HepG2 (cell line): ENCODE data around the gene C2orf80. TPM values are rescaled to one million over a fixed set of nuclear protein-coding genes. Genes with fewer than 3 reads are reported as not detected.

Source experiments
- FOXK1 ChIP-seq: sonication (generic); formaldehyde crosslinking; IDR thresholded peaks from 2 replicates; pipeline ENCODE4 v1.4.0; 2020; ENCODE audit warnings: low read depth, missing genetic modification reagents, borderline replicate concordance
- MLX ChIP-seq: IDR thresholded peaks from 2 replicates; pipeline ENCODE4 v1.6.1; 2016
- NCOA5 ChIP-seq: sonication (generic); formaldehyde crosslinking; IDR thresholded peaks from 2 replicates; pipeline ENCODE4 v1.4.0; 2020; ENCODE audit warnings: missing genetic modification reagents
- NR2F1 ChIP-seq, 2 experiments: fragments of 450-650 bp in 1 of 2; formaldehyde crosslinking in 1 of 2; IDR thresholded peaks; 2 replicates each; pipeline versions ENCODE4 v1.5.0 to v1.6.1; 2016 to 2020; ENCODE audit warnings: mild to moderate bottlenecking in 1 of 2, missing compliant biosample characterization in 1 of 2, missing genetic modification reagents in 1 of 2, moderate library complexity in 1 of 2
- NR3C1 ChIP-seq: sonication (generic); formaldehyde crosslinking; IDR thresholded peaks from 2 replicates; pipeline ENCODE4 v1.4.0; 2020; ENCODE audit warnings: missing genetic modification reagents
- PHF20 ChIP-seq: sonication (generic); formaldehyde crosslinking; IDR thresholded peaks from 2 replicates; pipeline ENCODE4 v1.5.0; 2020; ENCODE audit warnings: mild to moderate bottlenecking, missing genetic modification reagents
- PLRG1 ChIP-seq: fragments of 450-650 bp; conservative IDR thresholded peaks from 2 replicates; pipeline ENCODE4 v1.6.1; 2016
- PRMT3 ChIP-seq: sonication (generic); formaldehyde crosslinking; IDR thresholded peaks from 2 replicates; pipeline ENCODE4 v1.8.1; 2022; ENCODE audit warnings: low read depth, mild to moderate bottlenecking, moderate library complexity, missing genetic modification reagents, borderline replicate concordance
- SATB2 ChIP-seq: sonication (generic); formaldehyde crosslinking; IDR thresholded peaks from 2 replicates; pipeline ENCODE4 v1.5.0; 2020; ENCODE audit warnings: missing genetic modification reagents
- SP1 ChIP-seq, 2 experiments: fragments of 450-650 bp in 1 of 2; sonication (generic) in 1 of 2; formaldehyde crosslinking in 1 of 2; IDR thresholded peaks; 2 replicates each; pipeline versions ENCODE4 v1.4.0 to v1.6.1; 2016 to 2020; ENCODE audit warnings: missing genetic modification reagents in 1 of 2
- ZNF292 ChIP-seq: sonication (generic); formaldehyde crosslinking; IDR thresholded peaks from 2 replicates; pipeline ENCODE4 v1.8.1; 2022; ENCODE audit warnings: mild to moderate bottlenecking, low read depth, missing genetic modification reagents, borderline replicate concordance
- ZNF547 ChIP-seq: sonication (generic); formaldehyde crosslinking; IDR thresholded peaks from 2 replicates; pipeline ENCODE4 v1.5.1; 2020; ENCODE audit warnings: mild to moderate bottlenecking, missing genetic modification reagents
- ZNF639 ChIP-seq: conservative IDR thresholded peaks from 2 replicates; pipeline ENCODE4 v1.6.1; 2018; ENCODE audit warnings: missing genetic modification reagents
- ZNF768 ChIP-seq: sonication (generic); formaldehyde crosslinking; IDR thresholded peaks from 2 replicates; pipeline ENCODE4 v1.4.0; 2020; ENCODE audit warnings: missing genetic modification reagents
- ZNF776 ChIP-seq: sonication (generic); formaldehyde crosslinking; IDR thresholded peaks from 2 replicates; pipeline ENCODE4 v1.4.0; 2020; ENCODE audit warnings: mild to moderate bottlenecking, missing genetic modification reagents
- ZNF878 ChIP-seq: sonication (generic); formaldehyde crosslinking; IDR thresholded peaks from 2 replicates; pipeline ENCODE4 v1.8.1; 2023; ENCODE audit warnings: mild to moderate bottlenecking, missing genetic modification reagents, moderate library complexity
- polyA plus RNA-seq, 8 experiments: library from polyadenylated mRNA; depleted of rRNA in 3 of 8; stranded (reverse) in 7 of 8; unstranded in 1 of 8; fragments of >200 nt; fragmentation: Illumina TruSeq in 4 of 8; extraction: Trizol in 4 of 8; gene quantifications; 2 replicates each; pipeline versions ENCODE4 v1.2.1 to v1.2.3, GENCODE V29; 2011 to 2016; ENCODE audit warnings: low read depth in 4 of 8, missing spikeins in 1 of 8, mixed read lengths in 1 of 8; ENCODE audit not compliant: insufficient read depth in 1 of 8
- total RNA-seq, 5 experiments: library from RNA; depleted of rRNA; stranded (reverse); fragments of >200 nt; fragmentation: Illumina TruSeq; extraction: Trizol; gene quantifications; 2 replicates each; pipeline ENCODE4 v1.2.3, GENCODE V29; 2016; ENCODE audit warnings: low read depth in 1 of 5
- TF ChIP-seq, protein P1 (sequence below): sonication (generic); formaldehyde crosslinking; IDR thresholded peaks from 2 replicates; pipeline ENCODE4 v1.5.1; 2020; ENCODE audit warnings: missing genetic modification reagents, mild to moderate bottlenecking, borderline replicate concordance
- TF ChIP-seq, protein P2 (sequence below): IDR thresholded peaks from 2 replicates; pipeline ENCODE4 v1.6.1; 2016; ENCODE audit warnings: mild to moderate bottlenecking
- TF ChIP-seq, protein P3 (sequence below): sonication (generic); formaldehyde crosslinking; IDR thresholded peaks from 2 replicates; pipeline ENCODE4 v1.8.1; 2023; ENCODE audit warnings: mild to moderate bottlenecking, missing genetic modification reagents

Gene C2orf80
- total and polyA plus RNA-seq, 2 of the 13 experiments (the other 11 are each of a cell fraction or from before 2014, with no cell fraction given), result not detected

- TF ChIP-seq, protein P1, sequence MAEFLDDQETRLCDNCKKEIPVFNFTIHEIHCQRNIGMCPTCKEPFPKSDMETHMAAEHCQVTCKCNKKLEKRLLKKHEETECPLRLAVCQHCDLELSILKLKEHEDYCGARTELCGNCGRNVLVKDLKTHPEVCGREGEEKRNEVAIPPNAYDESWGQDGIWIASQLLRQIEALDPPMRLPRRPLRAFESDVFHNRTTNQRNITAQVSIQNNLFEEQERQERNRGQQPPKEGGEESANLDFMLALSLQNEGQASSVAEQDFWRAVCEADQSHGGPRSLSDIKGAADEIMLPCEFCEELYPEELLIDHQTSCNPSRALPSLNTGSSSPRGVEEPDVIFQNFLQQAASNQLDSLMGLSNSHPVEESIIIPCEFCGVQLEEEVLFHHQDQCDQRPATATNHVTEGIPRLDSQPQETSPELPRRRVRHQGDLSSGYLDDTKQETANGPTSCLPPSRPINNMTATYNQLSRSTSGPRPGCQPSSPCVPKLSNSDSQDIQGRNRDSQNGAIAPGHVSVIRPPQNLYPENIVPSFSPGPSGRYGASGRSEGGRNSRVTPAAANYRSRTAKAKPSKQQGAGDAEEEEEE, result no peak
- TF ChIP-seq, protein P2, sequence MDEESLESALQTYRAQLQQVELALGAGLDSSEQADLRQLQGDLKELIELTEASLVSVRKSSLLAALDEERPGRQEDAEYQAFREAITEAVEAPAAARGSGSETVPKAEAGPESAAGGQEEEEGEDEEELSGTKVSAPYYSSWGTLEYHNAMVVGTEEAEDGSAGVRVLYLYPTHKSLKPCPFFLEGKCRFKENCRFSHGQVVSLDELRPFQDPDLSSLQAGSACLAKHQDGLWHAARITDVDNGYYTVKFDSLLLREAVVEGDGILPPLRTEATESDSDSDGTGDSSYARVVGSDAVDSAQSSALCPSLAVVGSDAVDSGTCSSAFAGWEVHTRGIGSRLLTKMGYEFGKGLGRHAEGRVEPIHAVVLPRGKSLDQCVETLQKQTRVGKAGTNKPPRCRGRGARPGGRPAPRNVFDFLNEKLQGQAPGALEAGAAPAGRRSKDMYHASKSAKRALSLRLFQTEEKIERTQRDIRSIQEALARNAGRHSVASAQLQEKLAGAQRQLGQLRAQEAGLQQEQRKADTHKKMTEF (CRISPR knock-in tag), result peak; percentile 45; the same call in 1 of the 2 replicates
- TF ChIP-seq FOXK1 (CRISPR knock-in tag), result peak; percentile 45; the same call in 1 of the 2 replicates
- no peak for TF ChIP-seq NR3C1 (CRISPR knock-in tag)
- TF ChIP-seq, protein P3, sequence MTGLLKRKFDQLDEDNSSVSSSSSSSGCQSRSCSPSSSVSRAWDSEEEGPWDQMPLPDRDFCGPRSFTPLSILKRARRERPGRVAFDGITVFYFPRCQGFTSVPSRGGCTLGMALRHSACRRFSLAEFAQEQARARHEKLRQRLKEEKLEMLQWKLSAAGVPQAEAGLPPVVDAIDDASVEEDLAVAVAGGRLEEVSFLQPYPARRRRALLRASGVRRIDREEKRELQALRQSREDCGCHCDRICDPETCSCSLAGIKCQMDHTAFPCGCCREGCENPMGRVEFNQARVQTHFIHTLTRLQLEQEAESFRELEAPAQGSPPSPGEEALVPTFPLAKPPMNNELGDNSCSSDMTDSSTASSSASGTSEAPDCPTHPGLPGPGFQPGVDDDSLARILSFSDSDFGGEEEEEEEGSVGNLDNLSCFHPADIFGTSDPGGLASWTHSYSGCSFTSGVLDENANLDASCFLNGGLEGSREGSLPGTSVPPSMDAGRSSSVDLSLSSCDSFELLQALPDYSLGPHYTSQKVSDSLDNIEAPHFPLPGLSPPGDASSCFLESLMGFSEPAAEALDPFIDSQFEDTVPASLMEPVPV (CRISPR knock-in tag), result 0 out of 2 replicates have a peak, but pooled peaks have one; percentile 40
- no peak for TF ChIP-seq ZNF639
- TF ChIP-seq PLRG1, result no peak
- peak; percentile 57; the same call in 1 of the 2 replicates for TF ChIP-seq ZNF768 (CRISPR knock-in tag)
- no peak for TF ChIP-seq NCOA5 (CRISPR knock-in tag)
- TF ChIP-seq ZNF547 (CRISPR knock-in tag), result no peak
- no peak for TF ChIP-seq PRMT3 (CRISPR knock-in tag)
- no peak for TF ChIP-seq SATB2 (CRISPR knock-in tag)
- TF ChIP-seq ZNF292 (CRISPR knock-in tag), result peak; percentile 68; the same call in 1 of the 2 replicates
- no peak for TF ChIP-seq PHF20
- no peak for TF ChIP-seq SP1 (IDR thresholded peaks at IDR 0.05)
- TF ChIP-seq SP1 (CRISPR knock-in tag; IDR thresholded peaks at IDR 0.05), result no peak
- no peak for TF ChIP-seq NR2F1 (CRISPR knock-in tag; IDR thresholded peaks at IDR 0.05)
- peak; percentile 71; the same call in 1 of the 2 replicates for TF ChIP-seq MLX (CRISPR knock-in tag)
- TF ChIP-seq ZNF776 (CRISPR knock-in tag), result no peak
- TF ChIP-seq ZNF878, result no peak
Observed at GRCh38 chr2:208135794-208136715, 53.8 kb downstream of the C2orf80 start (continued).
